Measurements from ENCODE around the gene VPS50. TPM values are rescaled to one million over a fixed set of nuclear protein-coding genes. Genes with fewer than 3 reads are reported as not detected.

VPS50 gene, protein sequence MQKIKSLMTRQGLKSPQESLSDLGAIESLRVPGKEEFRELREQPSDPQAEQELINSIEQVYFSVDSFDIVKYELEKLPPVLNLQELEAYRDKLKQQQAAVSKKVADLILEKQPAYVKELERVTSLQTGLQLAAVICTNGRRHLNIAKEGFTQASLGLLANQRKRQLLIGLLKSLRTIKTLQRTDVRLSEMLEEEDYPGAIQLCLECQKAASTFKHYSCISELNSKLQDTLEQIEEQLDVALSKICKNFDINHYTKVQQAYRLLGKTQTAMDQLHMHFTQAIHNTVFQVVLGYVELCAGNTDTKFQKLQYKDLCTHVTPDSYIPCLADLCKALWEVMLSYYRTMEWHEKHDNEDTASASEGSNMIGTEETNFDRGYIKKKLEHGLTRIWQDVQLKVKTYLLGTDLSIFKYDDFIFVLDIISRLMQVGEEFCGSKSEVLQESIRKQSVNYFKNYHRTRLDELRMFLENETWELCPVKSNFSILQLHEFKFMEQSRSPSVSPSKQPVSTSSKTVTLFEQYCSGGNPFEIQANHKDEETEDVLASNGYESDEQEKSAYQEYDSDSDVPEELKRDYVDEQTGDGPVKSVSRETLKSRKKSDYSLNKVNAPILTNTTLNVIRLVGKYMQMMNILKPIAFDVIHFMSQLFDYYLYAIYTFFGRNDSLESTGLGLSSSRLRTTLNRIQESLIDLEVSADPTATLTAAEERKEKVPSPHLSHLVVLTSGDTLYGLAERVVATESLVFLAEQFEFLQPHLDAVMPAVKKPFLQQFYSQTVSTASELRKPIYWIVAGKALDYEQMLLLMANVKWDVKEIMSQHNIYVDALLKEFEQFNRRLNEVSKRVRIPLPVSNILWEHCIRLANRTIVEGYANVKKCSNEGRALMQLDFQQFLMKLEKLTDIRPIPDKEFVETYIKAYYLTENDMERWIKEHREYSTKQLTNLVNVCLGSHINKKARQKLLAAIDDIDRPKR
- total RNA-seq (2021), result 9.5 and 13.6 TPM in 2 replicates
- long read RNA-seq, full-length matches to known transcripts, result 27 of 45 reads
- long read RNA-seq, partial matches to known transcripts, result 6 of 45 reads
- long read RNA-seq, other reads (novel, unspliced or antisense), result 12 of 45 reads

- Mint-ChIP-seq H3K4me1 (peaks cover 4% of the 10 kb centered on the region in 2 experiments; a peak in 3 of 4 replicates), H3K4me3 (peak within 1 kb of the TSS; percentile 97 to 99), H3K27me3 (ENCODE audit: low read depth) (no peaks in the 10 kb centered on the region; the same call in 1 of the 2 replicates), H3K36me3 (ENCODE audit: insufficient read depth in 1 of 3, low read depth in 3 of 3) (no peaks in the 10 kb centered on the region), H3K27ac (peak within 1 kb of the TSS; percentile 90 to 99 (median 98)), H3K9me3 (no peaks in the 10 kb centered on the region)
- no peak within 1 kb of the TSS for H4K91ac ChIP-seq (ENCODE audit: insufficient read length, low read depth, low read length)
- H4K20me1 ChIP-seq (ENCODE audit: control insufficient read depth, insufficient read depth, insufficient read length), result no peaks in the 10 kb centered on the region
- no peak within 1 kb of the TSS for H2BK12ac ChIP-seq (ENCODE audit: insufficient read length, low read depth, low read length)
- no peaks in the 10 kb centered on the region for H3K79me2 ChIP-seq (ENCODE audit: insufficient read depth, low read length)
- H3K27me3 ChIP-seq (ENCODE audit: insufficient read depth, low read length), result no peaks in the 10 kb centered on the region
- no peak within 1 kb of the TSS for H2AK5ac ChIP-seq (ENCODE audit: insufficient read length, low read length)
- no peak within 1 kb of the TSS for H3K4ac ChIP-seq (ENCODE audit: low read depth, low read length)
- no peak within 1 kb of the TSS for H2BK120ac ChIP-seq (ENCODE audit: low read depth, low read length, poor library complexity, severe bottlenecking)
- WGBS (ENCODE audit: extremely low coverage, insufficient read length, low lambda C conversion rate), result no CpG with 5 or more reads among the region's 40 CpGs
- peak within 1 kb of the TSS; percentile 37 for H3K18ac ChIP-seq (ENCODE audit: insufficient read length, low read depth, low read length)
- no peaks in the 10 kb centered on the region for H3K4me1 ChIP-seq (ENCODE audit: insufficient read depth, low read length)
- H3K79me1 ChIP-seq (ENCODE audit: insufficient read depth, low read depth, low read length, poor library complexity, severe bottlenecking), result no peaks in the 10 kb centered on the region
- no peak within 1 kb of the TSS for H3K14ac ChIP-seq (ENCODE audit: insufficient read depth, low read length)
- H2BK15ac ChIP-seq (ENCODE audit: low read depth, low read length), result no peak within 1 kb of the TSS
- H4K8ac ChIP-seq (replicated peaks; ENCODE audit: insufficient read length, low read depth, low read length), result no peak within 1 kb of the TSS
- H2BK5ac ChIP-seq (ENCODE audit: insufficient read length, low read length), result no peak within 1 kb of the TSS
- H3T11ph ChIP-seq (ENCODE audit: low read length), result no peak within 1 kb of the TSS
- no peak within 1 kb of the TSS for H3K23ac ChIP-seq (ENCODE audit: insufficient read length, low read depth, low read length)
- no peak within 1 kb of the TSS for H3K27ac ChIP-seq (ENCODE audit: insufficient read length, low read depth, low read length)
- TF ChIP-seq, protein P1, sequence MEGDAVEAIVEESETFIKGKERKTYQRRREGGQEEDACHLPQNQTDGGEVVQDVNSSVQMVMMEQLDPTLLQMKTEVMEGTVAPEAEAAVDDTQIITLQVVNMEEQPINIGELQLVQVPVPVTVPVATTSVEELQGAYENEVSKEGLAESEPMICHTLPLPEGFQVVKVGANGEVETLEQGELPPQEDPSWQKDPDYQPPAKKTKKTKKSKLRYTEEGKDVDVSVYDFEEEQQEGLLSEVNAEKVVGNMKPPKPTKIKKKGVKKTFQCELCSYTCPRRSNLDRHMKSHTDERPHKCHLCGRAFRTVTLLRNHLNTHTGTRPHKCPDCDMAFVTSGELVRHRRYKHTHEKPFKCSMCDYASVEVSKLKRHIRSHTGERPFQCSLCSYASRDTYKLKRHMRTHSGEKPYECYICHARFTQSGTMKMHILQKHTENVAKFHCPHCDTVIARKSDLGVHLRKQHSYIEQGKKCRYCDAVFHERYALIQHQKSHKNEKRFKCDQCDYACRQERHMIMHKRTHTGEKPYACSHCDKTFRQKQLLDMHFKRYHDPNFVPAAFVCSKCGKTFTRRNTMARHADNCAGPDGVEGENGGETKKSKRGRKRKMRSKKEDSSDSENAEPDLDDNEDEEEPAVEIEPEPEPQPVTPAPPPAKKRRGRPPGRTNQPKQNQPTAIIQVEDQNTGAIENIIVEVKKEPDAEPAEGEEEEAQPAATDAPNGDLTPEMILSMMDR (conservative IDR thresholded peaks at IDR 0.05), result peak; percentile 35; the same call in 2 of the 3 replicates
- peak; percentile 98 for DNase-seq
- peak within 1 kb of the TSS; percentile 74 for H3K9ac ChIP-seq (ENCODE audit: extremely low read depth, insufficient read length, low read length)
- H2BK20ac ChIP-seq (ENCODE audit: low read depth, low read length, poor library complexity, severe bottlenecking), result no peak within 1 kb of the TSS
- peak within 1 kb of the TSS; percentile 62 for H3K4me2 ChIP-seq (ENCODE audit: insufficient read depth, insufficient read length, low read length)
- no peak within 1 kb of the TSS for H3K56ac ChIP-seq (ENCODE audit: insufficient read length, low read depth, low read length)
- peaks cover 3% of the 10 kb centered on the region for H3K23me2 ChIP-seq (ENCODE audit: insufficient read length, low read depth, low read length, poor library complexity, severe bottlenecking)
- no peak within 1 kb of the TSS for H4K5ac ChIP-seq (ENCODE audit: insufficient read length, low read depth, low read length)
- peak within 1 kb of the TSS; percentile 84 for H2AFZ ChIP-seq (ENCODE audit: low read length)
- H3K9me3 ChIP-seq (ENCODE audit: control insufficient read depth, low read depth, low read length), result no peaks in the 10 kb centered on the region
Observed at GRCh38 chr7:93231799-93232672, at the start of gene VPS50. Gene VPS50, plus strand, starts transcription at chr7:93232366. Its CDS starts 102 bp downstream, at chr7:93232468.
